Retinal pigment epithelial cell (primary cell): Measurements from ENCODE around the gene ID3.

ENCODE experiments used
- DNase-seq: peaks from one replicate; pipeline ENCODE4 v3.0.0-alpha.2; 2010; ENCODE audit warnings: low read depth
- H3K4me3 ChIP-seq: 2 replicates; pipeline ENCODE4 v1.5.1; 2011; ENCODE audit warnings: mild to moderate bottlenecking, low read length, control low read depth, moderate library complexity
- CTCF ChIP-seq: conservative IDR thresholded peaks from 2 replicates; pipeline ENCODE4 v1.5.1; 2011; ENCODE audit warnings: low read depth, low read length, control low read depth, inconsistent platforms

ID3 gene

GRCh38 chr1:23531562-23532094, 27.7 kb downstream of the ID3 start:
- TF ChIP-seq CTCF, result no peak
- no peak for DNase-seq
- H3K4me3 ChIP-seq, result peak overlapping the region; percentile 32

DNA sequence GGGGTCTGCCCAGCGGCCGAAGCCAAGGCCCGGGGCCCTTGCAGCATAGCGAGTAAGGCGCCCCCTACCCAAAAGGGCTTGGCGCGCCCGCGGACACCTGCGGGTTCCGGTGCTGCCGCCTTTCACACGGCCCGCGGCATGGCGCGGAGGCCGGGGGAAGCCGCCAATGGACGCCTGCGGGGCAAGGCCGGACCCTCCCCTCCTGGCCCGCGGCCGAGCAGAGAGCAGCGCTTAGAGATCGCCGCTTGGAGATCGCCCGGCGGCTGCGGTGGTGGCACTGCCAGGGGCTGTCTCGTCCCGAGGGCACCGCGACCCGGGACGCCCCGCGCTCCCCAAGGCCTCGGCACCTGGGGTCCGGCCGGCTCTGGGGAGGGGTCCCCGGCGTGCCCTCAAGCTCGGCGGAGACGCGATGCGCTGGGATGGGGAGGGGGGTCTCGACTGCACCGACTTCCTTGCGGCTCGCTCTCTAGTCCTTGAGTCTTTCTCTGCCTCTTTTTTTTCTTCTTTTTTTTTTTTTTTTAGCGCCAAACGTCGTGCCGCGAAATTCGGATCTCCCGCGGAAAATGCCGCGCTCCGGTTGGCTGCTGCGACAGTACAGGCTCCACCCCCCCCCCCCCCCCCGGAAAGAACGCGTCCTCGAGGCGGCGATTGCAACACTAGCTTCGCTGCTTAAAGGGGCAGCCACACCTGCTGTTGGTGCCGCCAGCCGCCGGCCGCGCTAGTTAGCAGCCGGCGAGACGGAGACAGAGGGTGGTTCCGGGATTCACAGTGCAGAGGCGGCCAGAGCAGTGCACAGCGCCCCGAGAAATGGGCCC, 28.3 kb downstream of the ID3 start, which contains the start of gene E2F2:
Gene E2F2, minus strand, starts transcription at position 487 of the 815 bp plus-strand sequence. Its CDS starts 440 bp downstream, at position 47.
- TF ChIP-seq CTCF, result no peak
- peak within 1 kb of the TSS; percentile 52 for H3K4me3 ChIP-seq
- DNase-seq, result peak; percentile 45

GRCh38 chr1:23530087-23530746, 29.1 kb downstream of the ID3 start:
- peak overlapping the region; percentile 52 for H3K4me3 ChIP-seq
- TF ChIP-seq CTCF, result no peak
- no peak for DNase-seq

- no peak for TF ChIP-seq CTCF
- DNase-seq, result no peak
- H3K4me3 ChIP-seq, result peak overlapping the region; percentile 52
Observed at GRCh38 chr1:23529146-23530086, 29.9 kb downstream of the ID3 start.

DNA sequence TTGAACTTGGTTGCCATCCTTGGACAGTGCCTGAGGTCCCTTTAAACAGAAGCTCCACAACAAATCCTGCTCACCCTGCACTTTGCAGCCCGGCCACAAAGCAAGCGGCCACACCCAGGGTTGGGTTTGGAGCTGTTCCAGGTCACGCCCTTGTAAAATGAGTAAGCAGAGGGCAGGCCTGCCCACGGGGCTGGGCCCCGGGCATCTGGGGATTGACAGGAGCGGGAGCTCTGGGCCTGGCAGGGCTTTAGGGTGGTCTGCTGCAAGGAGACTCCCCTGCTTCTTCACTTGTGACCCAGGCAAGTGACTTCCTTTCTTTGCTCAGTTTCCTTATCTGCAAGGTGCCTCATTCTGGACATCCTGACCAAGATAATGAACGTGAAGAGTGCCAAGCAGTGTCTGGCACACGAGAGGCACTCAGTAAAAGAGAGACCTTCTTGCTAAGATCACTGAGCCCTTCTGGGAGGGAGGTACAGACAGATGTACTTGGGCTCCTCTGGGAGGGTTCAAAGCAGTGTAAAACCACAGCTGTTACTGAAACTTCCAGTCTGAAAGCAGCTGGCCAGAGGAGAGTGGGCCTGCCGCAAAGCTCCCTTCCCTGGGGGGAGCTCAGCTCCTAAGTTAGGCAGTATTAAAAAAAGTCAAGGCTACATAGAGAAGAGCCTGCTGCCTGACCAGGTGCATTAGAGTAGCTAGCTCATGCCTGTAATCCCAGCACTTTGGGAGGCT, 30.9 kb downstream of the ID3 start:
- TF ChIP-seq CTCF, result no peak
- DNase-seq, result peak; percentile 53
- no peak overlapping the region for H3K4me3 ChIP-seq

DNA sequence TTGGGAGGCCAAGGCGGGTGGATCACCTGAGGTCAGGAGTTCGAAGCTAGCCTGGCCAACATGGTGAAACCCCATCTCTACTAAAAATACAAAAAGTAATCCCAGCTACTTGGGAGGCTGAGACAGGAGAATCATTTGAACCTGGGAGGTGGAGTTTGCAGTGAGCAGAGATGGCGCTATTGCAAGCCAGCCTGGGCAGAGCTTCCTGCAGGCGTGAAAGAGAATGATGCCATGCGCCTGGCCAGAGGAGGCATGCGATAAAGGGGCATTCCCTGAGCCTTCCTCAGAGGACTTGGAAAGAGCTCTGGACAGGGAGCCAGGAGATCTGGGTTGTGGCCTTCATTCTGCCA, 31.4 kb downstream of the ID3 start:
- no peak for DNase-seq
- no peak for TF ChIP-seq CTCF
- H3K4me3 ChIP-seq, result no peak overlapping the region
